HG02840 (cell line): ENCODE measurements around the gene PRKAG2.

Experiments used
- ATAC-seq: cut with Tn5 transposase; IDR thresholded peaks from one replicate; pipeline ENCODE4 v1.9.1; 2021; ENCODE audit warnings: mild to moderate bottlenecking, moderate library complexity, moderate number of reproducible peaks; ENCODE audit not compliant: unreplicated experiment, low FRiP score

PRKAG2 gene

DNA sequence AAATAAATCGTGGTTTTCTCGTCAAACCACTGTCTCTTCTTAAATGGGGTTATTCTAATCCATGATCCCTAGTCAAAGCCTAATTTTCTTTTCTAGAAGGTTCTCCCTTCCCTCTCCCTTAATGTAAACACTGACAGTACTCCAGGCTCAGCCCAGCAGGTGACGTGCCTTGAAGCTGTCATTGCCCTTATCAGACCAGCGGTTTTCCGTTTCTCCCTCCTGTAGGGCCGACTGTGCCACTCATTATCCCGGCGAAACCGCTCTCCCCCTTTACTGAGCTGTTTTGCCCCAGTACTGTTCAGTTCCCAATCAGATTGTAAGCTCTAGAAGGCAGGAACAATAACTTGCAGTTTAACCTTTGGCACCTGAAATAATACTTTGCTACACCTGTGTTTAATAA is 203.7 kb downstream of the PRKAG2 start:
- ATAC-seq, result no peak

DNA sequence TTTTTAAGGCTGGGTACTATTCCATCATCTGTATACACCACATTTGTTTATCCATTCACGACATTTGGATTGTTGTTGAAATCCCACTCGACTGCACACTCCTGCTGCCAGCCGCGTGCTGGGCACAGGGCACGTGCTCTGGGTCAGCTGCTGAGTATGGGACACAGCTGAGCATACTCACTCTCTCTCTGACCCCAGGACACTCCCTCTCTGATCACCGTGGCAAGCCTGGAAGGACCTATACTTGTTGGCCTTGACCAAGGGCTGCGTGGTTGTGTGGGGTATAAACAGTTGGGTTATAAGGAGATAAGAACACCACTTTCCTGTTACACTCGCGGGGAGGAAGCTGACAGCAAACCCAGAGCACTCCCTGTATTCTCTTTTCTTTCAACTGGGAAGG is 204.2 kb downstream of the PRKAG2 start:
- no peak for ATAC-seq

DNA sequence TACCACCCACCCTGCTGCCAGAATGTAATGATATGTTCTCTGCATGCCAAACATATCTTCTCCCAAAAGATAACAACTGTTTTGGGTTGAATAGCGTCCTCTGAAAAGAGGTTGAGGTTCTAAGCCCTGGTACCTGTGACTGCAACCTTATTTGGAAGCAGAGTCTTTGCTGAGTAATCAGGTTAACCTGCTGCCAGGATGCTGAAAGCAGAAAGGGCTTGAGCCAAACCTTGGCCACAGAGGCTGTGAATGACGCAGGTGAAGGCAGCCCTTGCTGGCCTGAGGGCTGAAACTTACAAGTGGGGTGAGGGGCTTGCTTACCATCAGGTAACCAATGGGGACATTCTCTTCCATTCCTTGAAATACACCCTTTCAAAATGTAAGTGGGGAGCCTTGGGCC is 205.4 kb downstream of the PRKAG2 start:
- no peak for ATAC-seq

DNA sequence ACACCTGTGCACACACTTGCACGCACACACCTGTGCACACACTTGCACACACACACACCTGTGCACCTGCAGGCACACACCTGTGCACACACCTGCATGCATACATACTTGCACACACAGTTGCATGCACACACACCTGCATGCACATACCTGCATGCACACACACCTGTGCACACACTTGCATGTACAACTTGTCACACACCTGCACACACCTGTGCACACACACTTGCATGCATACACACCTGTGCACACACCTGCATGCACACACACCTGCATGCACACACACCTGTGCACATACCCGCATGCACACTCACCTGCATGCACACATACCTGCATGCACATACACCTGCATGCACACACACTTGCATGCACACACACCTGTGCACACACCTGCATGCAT is 207.2 kb downstream of the PRKAG2 start:
- ATAC-seq, result no peak

DNA sequence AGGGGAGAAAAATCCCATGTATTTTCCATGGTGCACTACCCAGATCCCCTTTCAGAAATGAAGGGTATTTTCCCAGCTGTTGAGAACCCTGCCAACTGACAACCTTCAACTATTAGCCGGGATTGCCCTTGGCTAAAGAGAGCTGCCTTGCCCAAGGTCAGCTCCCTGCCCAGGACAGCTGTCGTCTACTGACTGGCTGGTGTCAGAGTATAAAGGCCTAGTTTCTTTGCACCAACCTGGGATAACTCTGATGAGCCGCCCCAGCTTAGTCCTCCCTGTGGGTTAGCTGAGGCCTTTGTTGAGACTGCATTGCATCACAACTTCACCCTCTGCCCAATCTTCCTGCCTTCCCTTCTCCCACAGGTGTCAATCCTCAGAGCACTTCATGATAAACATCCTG is 210.0 kb downstream of the PRKAG2 start:
- no peak for ATAC-seq

- no peak for ATAC-seq
These were observed 211.5 kb downstream of the PRKAG2 start for GRCh38 chr7:151665368-151665767.

DNA sequence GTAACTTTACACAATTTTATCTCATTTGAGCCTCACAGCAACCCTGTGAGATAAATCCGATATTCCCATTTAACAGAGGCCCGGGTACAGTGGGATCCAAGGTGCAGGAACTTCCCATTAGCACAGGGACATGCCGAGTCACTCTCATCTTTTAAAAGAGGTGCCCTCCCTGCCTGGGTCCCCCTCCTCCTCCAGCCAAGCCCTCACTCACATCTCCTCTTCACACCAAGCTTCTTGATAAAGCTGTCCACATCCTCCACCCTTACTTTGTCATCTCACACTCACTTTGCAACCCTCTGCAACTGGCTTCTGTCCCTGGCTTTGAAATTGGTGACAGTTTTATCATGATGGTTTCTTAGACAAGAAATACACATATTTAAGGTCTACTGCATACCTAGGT is 212.6 kb downstream of the PRKAG2 start:
- no peak for ATAC-seq

DNA sequence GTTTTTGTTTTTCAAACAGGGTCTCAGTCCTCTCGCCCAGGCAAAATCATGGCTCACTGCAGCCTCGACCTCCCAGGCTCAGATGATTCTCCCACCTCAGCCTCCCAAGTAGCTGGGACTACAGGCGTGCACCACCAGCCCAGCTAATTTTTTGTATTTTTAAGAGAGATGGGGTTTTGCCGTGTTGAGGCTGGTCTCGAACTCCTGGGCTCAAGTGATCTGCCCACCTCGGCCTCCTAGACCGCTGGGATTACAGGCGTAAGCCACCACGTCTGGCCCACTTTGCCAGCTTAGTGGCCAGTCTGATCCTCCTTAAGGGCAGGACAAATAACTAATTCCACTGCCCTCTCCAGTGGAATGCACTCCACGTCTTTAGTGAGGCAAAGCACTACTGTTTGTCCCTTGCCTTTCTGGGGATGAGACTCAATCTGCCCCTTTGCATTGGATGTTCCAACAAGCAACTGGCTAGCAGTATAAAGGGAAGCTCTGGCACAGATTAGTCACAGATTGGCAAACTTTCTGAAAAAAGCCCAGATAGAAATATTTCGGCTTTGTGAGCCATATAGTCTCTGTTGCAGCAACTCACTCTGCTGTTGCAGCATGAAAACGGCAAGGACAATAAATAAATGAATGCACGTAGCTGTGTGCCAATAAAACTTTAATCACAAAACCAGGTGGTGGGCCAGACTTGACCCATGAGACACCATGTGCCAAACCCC is 213.4 kb downstream of the PRKAG2 start:
- ATAC-seq, result no peak

DNA sequence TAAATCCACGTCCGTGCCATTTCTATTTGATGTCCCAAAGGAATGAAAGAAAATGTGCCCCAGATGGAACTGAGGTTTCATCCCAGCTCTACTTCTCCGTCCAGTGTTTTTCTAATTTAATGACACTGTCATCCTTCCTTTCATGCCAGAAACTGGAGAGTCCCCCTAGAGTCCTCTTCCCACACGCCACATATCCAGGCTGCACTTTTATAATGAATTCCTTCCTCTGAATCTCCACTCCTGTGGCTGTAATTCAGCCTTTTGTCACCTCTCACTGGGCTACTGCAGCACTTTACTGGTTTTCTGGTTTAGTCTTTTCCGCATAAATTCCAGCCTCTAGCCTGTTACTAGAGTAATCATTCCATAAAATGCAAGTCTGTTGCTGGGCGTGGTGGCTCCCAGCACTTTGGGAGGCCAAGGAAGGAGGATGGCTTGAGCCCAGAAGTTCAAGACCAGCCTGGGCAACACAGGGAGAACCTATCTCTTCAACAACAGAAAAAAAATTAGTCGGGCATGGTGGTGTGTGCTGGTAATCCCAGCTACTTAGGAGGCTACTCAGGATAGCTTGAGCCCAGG is 214.6 kb downstream of the PRKAG2 start:
- ATAC-seq, result no peak

GRCh38 chr7:151661587-151661986 is 215.3 kb downstream of the PRKAG2 start:
- ATAC-seq, result no peak

DNA sequence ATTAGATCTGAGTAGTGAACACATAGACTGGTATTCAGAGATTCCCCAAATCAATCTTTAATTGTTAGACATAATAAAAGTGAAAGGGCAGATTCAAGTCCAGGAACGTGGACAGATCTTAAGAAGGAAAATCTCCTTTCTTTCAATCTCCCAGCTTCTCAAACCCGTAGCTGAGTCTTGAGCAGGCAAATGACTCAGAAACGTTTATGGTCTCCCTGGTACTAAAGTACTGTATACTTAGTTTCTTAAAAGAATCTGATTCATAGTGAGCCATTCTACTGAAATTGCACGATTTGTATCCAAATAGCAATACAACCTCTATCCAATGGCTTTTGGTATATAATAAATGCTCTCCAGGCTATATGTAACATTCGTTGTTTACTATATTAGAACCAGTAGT is 216.8 kb downstream of the PRKAG2 start:
- no peak for ATAC-seq

DNA sequence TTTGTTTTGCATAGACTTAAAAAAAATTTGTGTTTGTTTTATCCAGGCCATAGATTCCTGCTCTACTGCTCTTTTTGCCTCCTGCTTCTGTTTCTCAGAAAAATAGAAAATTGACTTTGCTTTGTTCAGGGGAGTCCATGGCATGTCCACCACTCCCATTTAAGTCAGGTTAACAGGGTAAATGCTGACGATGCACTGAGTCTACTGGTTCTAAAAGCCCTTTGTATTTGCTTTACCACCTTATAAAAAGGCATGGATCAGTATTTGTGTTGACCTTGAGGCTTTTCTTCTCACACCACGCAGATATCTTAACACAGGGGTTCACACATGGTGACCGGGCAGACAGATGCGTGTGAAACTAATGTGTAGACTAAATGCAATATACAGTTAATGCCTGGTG is 217.7 kb downstream of the PRKAG2 start:
- ATAC-seq, result no peak

- ATAC-seq, result no peak
These were observed 218.1 kb downstream of the PRKAG2 start for GRCh38 chr7:151658778-151659177.

DNA sequence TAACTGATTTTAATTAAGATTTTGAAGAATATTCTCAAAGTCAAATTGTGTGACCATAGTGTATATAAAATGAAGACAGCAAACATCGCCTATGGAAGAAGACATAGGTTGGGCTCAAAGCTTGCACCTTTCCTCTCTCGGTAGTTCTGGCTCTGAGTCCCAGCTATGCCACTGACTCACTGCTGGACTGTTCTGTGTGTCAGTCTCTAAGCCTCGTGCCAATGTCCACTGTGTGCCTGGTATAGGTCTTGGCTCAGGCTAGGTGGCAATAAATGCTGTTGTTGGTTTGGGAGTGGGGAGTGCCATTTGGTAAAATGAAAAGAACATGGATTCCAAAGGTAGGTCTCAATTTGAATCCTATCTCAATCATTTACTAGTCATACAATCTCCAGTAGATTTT is 219.7 kb downstream of the PRKAG2 start:
- ATAC-seq, result no peak

DNA sequence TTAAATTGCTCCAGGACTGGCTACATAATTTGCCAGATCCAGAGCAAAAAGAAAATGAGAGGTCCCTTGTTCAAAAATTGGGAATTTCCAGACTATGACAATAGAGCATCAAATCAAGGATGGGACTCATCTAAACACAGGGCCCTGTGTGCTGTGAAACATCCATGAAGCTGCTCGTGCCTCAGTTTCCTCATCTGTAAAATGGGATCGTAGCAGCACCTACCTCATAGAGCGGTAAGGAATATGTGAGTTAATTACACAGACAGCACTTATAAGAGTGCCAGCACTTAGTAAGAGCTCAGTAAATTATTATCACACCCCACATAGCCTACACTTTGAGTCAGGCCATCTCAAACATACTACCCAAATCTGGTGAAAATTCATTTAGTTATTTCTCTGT is 221.4 kb downstream of the PRKAG2 start:
- ATAC-seq, result no peak

DNA sequence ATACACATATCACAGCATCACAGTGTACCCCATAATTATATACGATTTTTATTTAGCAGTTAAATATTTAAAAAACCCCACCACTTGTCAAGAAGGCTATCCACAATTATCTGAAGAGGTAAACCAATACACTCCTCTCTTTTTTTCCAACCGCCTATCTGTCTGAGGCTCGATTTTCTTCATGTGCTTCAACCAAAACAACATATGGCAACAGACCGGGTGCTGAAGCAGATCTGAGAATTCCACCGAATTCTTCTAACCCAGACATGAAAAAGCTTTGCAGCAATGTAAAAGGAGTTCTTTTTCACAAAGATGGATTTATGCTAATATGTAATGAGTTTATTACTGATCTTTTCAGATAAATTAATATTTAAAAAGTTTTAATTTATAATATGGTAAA is 224.8 kb downstream of the PRKAG2 start:
- no peak for ATAC-seq

GRCh38 chr7:151650161-151650560 is 226.8 kb downstream of the PRKAG2 start:
- no peak for ATAC-seq

GRCh38 chr7:151648429-151648828 is 228.5 kb downstream of the PRKAG2 start:
- no peak for ATAC-seq

DNA sequence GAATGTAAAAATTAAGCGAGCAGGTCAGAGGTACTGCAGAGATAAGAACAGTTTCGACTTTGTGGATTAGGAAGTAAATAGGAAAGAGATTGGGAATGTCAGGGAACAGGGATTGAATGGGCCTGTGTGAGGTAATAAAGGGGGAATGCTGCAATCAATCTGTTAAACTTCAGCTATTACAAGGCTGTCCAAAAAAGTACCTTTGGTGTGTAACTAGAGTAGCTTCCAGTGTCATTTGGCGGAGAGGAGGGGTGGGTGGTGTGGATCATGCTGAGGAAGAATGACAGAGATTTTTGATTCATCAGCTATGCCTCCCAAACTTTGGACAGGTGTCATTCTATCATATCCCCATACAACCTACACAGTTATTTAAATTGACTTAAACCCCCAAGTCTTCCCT is 229.0 kb downstream of the PRKAG2 start:
- ATAC-seq, result no peak

GRCh38 chr7:151647006-151647405 is 229.9 kb downstream of the PRKAG2 start:
- no peak for ATAC-seq

GRCh38 chr7:151645311-151645710 is 231.6 kb downstream of the PRKAG2 start:
- no peak for ATAC-seq

DNA sequence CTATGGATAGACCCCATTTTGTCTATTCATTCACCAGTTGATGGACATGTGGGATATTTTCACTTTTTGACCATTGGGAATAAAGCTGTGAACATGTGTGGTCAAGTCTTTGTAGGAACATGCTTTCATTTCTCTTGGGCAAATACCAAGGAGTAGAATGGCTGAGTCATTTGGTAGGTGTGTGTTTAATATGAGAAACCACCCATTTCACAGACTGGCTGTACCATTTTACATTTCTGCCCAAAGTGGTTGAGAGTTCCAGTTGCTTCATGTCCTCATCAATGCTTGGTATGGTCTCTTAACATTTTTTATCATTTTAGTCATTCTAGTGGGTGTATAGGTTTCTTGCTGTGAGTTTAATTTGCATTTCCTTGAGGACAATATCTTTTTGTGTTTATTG is 232.4 kb downstream of the PRKAG2 start:
- ATAC-seq, result no peak

- no peak for ATAC-seq
These were observed 234.2 kb downstream of the PRKAG2 start for GRCh38 chr7:151642746-151643145.
